ENCODE data around the gene PRKCB. TPM values are rescaled to one million over a fixed set of nuclear protein-coding genes. Genes with fewer than 3 reads are reported as not detected.

PRKCB gene
- total and polyA plus RNA-seq, 2 of the 8 experiments (the other 6 are each of a cell fraction or from before 2014, with no cell fraction given), result 7.1 to 12.1 TPM

DNA sequence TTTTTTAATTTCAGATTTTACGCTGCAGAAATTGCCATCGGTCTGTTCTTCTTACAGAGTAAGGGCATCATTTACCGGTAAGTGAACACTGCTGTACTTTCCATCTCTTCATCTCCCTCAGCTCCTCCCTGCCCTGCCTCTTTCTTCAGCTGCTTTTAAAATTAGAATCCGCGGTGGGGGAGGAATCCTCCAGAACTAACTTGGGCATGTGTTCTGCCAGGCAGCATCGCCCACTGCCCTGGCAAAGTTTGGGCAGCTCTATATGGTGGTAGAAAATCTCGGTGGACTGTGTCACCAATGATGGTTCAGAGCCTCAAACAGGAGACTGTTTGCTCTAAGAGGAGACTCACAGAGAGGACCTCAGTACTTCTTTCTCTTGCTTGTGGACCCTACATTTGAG lies 338.7 kb downstream of the PRKCB start:
- no peak for FAIRE-seq

More for the DNA sequence above, 338.7 kb downstream of the PRKCB start:
- TF ChIP-seq PHF8 (conservative IDR thresholded peaks at IDR 0.05; ENCODE audit: low read depth, low read length) (no peak), GABPA (IDR thresholded peaks at IDR 0.05; ENCODE audit: borderline replicate concordance, insufficient read depth, low read length) (no peak), CHD2 (IDR thresholded peaks at IDR 0.05; ENCODE audit: low read length) (no peak)
- H2BK120ac ChIP-seq (replicated peaks; ENCODE audit: low read depth, low read length), result no peak overlapping the region
- H3K56ac ChIP-seq (replicated peaks; ENCODE audit: insufficient read length, low read depth, low read length), result no peak overlapping the region
- H3K4me3 ChIP-seq (ENCODE audit: extremely low read depth in 1 of 4, insufficient read depth in 2 of 4, low read depth in 3 of 4, low read length in 4 of 4), result no peak overlapping the region
- no peaks in the 10 kb centered on the region for H3K36me3 ChIP-seq (ENCODE audit: control insufficient read depth in 2 of 4, insufficient read depth in 4 of 4, low read length in 3 of 4)
- no peaks in the 10 kb centered on the region for H3K27me3 ChIP-seq (replicated peaks in 1 of 4; ENCODE audit: control insufficient read depth in 3 of 4, extremely low read depth in 1 of 4, insufficient read depth in 3 of 4, low read length in 3 of 4)
- no peak overlapping the region for H3K18ac ChIP-seq (ENCODE audit: extremely low read depth, low read length)
- H3K79me2 ChIP-seq (ENCODE audit: control insufficient read depth in 1 of 2, insufficient read depth in 2 of 2, low read length in 2 of 2), result no peaks in the 10 kb centered on the region
- H2BK5ac ChIP-seq (ENCODE audit: low read depth, low read length), result no peak overlapping the region
- no peaks in the 10 kb centered on the region for H3K4me1 ChIP-seq (replicated peaks in 1 of 4; ENCODE audit: control insufficient read depth in 3 of 4, insufficient read depth in 4 of 4, low read length in 3 of 4)
- no peak overlapping the region for H3K4me2 ChIP-seq (ENCODE audit: insufficient read depth in 1 of 2, low read depth in 2 of 2, low read length in 2 of 2)
- H4K91ac ChIP-seq (replicated peaks; ENCODE audit: insufficient read length, low read length), result no peak overlapping the region
- H2AFZ ChIP-seq (ENCODE audit: low read length), result no peak overlapping the region
- CTCF ChIA-PET (ENCODE audit: partially characterized antibody), result interaction anchor here (1.3 to 1.6 kb wide), 3 partner anchors 15 to 103 kb away, joined by 3 to 6 read pairs (median 5); no protein-coding TSS in a partner anchor
- H4K20me1 ChIP-seq (replicated peaks in 1 of 2; ENCODE audit: control insufficient read depth in 1 of 2, insufficient read depth in 2 of 2, low read length in 2 of 2), result no peaks in the 10 kb centered on the region
- H2BK12ac ChIP-seq (ENCODE audit: low read depth, low read length), result no peak overlapping the region
- no peak for DNase-seq (ENCODE audit: low read depth in 1 of 2, low spot score in 2 of 2)
- no peak overlapping the region for H2BK15ac ChIP-seq (ENCODE audit: low read length)
- no peak overlapping the region for H3K14ac ChIP-seq (ENCODE audit: insufficient read length)
- no peak overlapping the region for H3K23ac ChIP-seq (ENCODE audit: insufficient read length)
- no peaks in the 10 kb centered on the region for H3K9me3 ChIP-seq (ENCODE audit: insufficient read depth in 2 of 2, low read depth in 1 of 2, low read length in 1 of 2)
- WGBS, 2 experiments (ENCODE audit: extremely low coverage in 1 of 2, insufficient coverage in 1 of 2, insufficient read length in 1 of 2, insufficient replicate concordance in 2 of 2, low coverage in 1 of 2, low lambda C conversion rate in 2 of 2, missing lambda C conversion rate in 1 of 2), result 93% methylated on average over 7 of the region's 7 CpGs; no CpG with 5 or more reads in 1 of the 2 experiments
- H4K5ac ChIP-seq (ENCODE audit: insufficient read length, low read depth, low read length), result no peak overlapping the region
- H4K8ac ChIP-seq (ENCODE audit: extremely low read depth, insufficient read depth, low read length), result no peak overlapping the region
- H3K4ac ChIP-seq (replicated peaks; ENCODE audit: insufficient read length, low read depth, low read length), result no peak overlapping the region
- H2BK20ac ChIP-seq (ENCODE audit: low read length), result no peak overlapping the region
- H3K23me2 ChIP-seq (ENCODE audit: low read depth, low read length), result no peaks in the 10 kb centered on the region
- H3K9ac ChIP-seq (replicated peaks in 1 of 4; ENCODE audit: extremely low read depth in 1 of 4, low read depth in 3 of 4, low read length in 3 of 4), result no peak overlapping the region
- H3K27ac ChIP-seq (ENCODE audit: low read depth, low read length), result no peak overlapping the region
- no peak overlapping the region for H2AK5ac ChIP-seq (ENCODE audit: low read depth, low read length)
- H3K79me1 ChIP-seq (ENCODE audit: low read depth, low read length), result no peaks in the 10 kb centered on the region
- POLR2A ChIA-PET (ENCODE audit: partially characterized antibody), result no interaction called here
